Progenitor cell of endocrine pancreas (in vitro differentiated cells): ENCODE measurements around the gene EIF3F. TPM values are rescaled to one million over a fixed set of nuclear protein-coding genes. Genes with fewer than 3 reads are reported as not detected.

Experiments
- DNase-seq: peaks from one replicate; pipeline ENCODE4 v3.0.0; 2021; ENCODE audit warnings: low spot score; ENCODE audit not compliant: unreplicated experiment
- H3K27ac Mint-ChIP-seq: 2 replicates; pipeline ENCODE4 v1.8.0; 2021; ENCODE audit warnings: mild to moderate bottlenecking, moderate library complexity, mixed read lengths
- H3K27me3 Mint-ChIP-seq: 2 replicates; pipeline ENCODE4 v1.8.0; 2021; ENCODE audit warnings: mixed read lengths
- H3K36me3 Mint-ChIP-seq: 2 replicates; pipeline ENCODE4 v1.8.0; 2022; ENCODE audit warnings: mixed read lengths; ENCODE audit not compliant: insufficient read depth
- H3K4me1 Mint-ChIP-seq: 2 replicates; pipeline ENCODE4 v1.8.0; 2021; ENCODE audit warnings: low read depth, mixed read lengths
- H3K4me3 Mint-ChIP-seq: 2 replicates; pipeline ENCODE4 v1.8.0; 2021; ENCODE audit warnings: low read depth, mild to moderate bottlenecking, moderate library complexity, mixed read lengths
- H3K9me3 Mint-ChIP-seq: 2 replicates; pipeline ENCODE4 v1.8.0; 2021; ENCODE audit warnings: low read depth, mixed read lengths
- total RNA-seq: library from RNA; stranded (reverse); gene quantifications from 2 replicates; pipeline ENCODE4 v1.2.1, GENCODE V29; 2021
- TF ChIP-seq, protein P1 (sequence below): fragments of 200-600 bp; sonication (generic); IDR thresholded peaks from one replicate; pipeline ENCODE4 v1.5.0; 2021; ENCODE audit warnings: antibody characterized with exemption, mild to moderate bottlenecking; ENCODE audit not compliant: unreplicated experiment

The EIF3F gene
- total RNA-seq, 1 donor from 2014 or later = 300 TPM

DNA sequence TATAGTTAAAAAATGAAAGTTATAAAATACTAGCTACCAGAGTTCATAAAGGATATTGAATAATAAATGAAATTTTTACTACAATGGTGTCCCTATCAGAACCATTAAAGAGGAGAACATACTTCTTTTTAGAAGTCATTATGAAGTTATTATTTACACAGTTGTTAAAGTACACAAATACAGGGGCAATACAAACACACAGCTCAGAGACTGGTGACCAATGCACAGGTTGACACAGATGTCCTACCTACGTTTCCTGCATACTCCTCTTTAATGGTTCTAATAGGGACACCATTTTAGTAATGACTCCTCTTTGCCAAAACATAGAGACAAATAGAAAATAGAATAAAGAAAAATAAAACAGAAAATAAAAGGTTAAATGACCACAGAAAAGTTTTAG is 31.9 kb upstream of the EIF3F start:
- Mint-ChIP-seq H3K27me3 (no peaks in the 10 kb centered on the region), H3K27ac (no peak overlapping the region), H3K9me3 (no peaks in the 10 kb centered on the region)

DNA sequence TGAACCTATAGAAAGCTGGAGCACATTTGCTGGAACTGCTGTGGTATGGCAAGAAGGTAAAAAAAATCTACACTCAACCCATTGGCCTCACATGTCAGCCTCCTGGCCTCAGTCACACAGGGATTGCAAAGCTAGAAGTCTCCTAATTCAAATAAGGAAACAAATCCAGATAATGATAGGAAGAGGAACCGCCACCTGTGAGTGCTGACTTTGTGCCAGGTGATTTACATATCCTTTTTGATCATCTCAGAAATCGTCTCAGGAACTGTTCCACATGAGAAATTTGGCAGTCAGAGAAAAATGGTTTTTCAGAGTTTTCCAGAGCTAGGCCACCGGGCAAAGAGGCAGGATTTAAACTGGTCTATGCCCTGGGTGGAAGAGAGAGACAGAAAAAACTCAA is 22.9 kb upstream of the EIF3F start:
- DNase-seq = no peak
- H3K4me1 Mint-ChIP-seq = no peaks in the 10 kb centered on the region
- H3K9me3 Mint-ChIP-seq = no peaks in the 10 kb centered on the region
- no peak overlapping the region for H3K27ac Mint-ChIP-seq
- no peaks in the 10 kb centered on the region for H3K27me3 Mint-ChIP-seq
- no peaks in the 10 kb centered on the region for H3K36me3 Mint-ChIP-seq
- H3K4me3 Mint-ChIP-seq = no peak overlapping the region
- TF ChIP-seq, protein P1, sequence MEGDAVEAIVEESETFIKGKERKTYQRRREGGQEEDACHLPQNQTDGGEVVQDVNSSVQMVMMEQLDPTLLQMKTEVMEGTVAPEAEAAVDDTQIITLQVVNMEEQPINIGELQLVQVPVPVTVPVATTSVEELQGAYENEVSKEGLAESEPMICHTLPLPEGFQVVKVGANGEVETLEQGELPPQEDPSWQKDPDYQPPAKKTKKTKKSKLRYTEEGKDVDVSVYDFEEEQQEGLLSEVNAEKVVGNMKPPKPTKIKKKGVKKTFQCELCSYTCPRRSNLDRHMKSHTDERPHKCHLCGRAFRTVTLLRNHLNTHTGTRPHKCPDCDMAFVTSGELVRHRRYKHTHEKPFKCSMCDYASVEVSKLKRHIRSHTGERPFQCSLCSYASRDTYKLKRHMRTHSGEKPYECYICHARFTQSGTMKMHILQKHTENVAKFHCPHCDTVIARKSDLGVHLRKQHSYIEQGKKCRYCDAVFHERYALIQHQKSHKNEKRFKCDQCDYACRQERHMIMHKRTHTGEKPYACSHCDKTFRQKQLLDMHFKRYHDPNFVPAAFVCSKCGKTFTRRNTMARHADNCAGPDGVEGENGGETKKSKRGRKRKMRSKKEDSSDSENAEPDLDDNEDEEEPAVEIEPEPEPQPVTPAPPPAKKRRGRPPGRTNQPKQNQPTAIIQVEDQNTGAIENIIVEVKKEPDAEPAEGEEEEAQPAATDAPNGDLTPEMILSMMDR = no peak

More for the DNA sequence above, 31.9 kb upstream of the EIF3F start:
- TF ChIP-seq, protein P1 = no peak
- no peak for DNase-seq
- Mint-ChIP-seq H3K4me1 (no peaks in the 10 kb centered on the region), H3K36me3 (no peaks in the 10 kb centered on the region), H3K4me3 (no peak overlapping the region)

DNA sequence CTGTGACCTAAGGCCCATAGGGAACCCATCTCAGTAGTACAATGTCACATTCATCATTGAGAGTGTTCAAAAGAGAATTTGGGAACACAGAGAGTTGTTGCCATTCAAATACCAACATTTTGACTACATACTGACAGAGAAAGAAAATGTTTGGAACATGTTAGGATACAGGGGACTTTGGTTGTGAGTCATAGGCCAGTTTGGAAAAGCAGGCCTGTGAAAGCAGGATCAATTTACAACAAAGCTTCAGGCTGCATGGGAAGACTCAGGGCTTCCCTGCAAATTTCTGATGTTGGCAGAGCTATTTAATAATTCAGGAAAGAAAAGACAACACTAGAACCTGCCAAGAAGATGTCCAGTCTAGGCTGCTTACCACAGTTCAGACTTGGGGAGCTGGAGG is 22.3 kb upstream of the EIF3F start:
- H3K27me3 Mint-ChIP-seq = no peaks in the 10 kb centered on the region
- TF ChIP-seq, protein P1 = no peak
- no peak for DNase-seq
- H3K27ac Mint-ChIP-seq = no peak overlapping the region
- no peaks in the 10 kb centered on the region for H3K9me3 Mint-ChIP-seq
- no peak overlapping the region for H3K4me3 Mint-ChIP-seq
- no peaks in the 10 kb centered on the region for H3K4me1 Mint-ChIP-seq
- H3K36me3 Mint-ChIP-seq = no peaks in the 10 kb centered on the region

DNA sequence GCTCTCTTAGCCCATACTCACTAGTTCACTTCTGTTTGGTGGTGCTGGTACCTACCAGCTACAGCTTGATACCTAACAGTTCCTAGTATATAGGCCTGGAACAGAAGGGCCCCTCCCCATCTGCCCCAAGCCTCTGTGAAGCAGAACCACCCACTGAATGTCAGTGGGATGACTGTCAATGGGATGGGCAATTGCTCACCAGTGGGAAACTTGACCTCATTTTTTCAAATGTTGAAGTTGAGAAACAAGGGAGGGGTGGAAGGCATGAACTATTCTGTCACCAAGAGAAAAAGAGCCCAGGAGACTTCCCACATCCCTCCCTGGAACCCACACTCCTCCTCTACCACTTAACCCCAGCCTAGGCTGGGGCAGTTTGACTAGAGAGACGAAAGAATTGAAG is 21.8 kb upstream of the EIF3F start, which contains the start of gene NLRP10:
Gene NLRP10 (minus strand): TSS at position 62 of the 400 bp plus-strand sequence. CDS start 1,952 bp downstream, outside the sequence.
- Mint-ChIP-seq H3K27me3 (no peaks in the 10 kb centered on the region), H3K4me3 (no peak within 1 kb of the TSS), H3K27ac (no peak within 1 kb of the TSS), H3K36me3 (no peaks in the 10 kb centered on the region), H3K9me3 (no peaks in the 10 kb centered on the region), H3K4me1 (no peaks in the 10 kb centered on the region)
- TF ChIP-seq, protein P1 = no peak
- DNase-seq = no peak

DNA sequence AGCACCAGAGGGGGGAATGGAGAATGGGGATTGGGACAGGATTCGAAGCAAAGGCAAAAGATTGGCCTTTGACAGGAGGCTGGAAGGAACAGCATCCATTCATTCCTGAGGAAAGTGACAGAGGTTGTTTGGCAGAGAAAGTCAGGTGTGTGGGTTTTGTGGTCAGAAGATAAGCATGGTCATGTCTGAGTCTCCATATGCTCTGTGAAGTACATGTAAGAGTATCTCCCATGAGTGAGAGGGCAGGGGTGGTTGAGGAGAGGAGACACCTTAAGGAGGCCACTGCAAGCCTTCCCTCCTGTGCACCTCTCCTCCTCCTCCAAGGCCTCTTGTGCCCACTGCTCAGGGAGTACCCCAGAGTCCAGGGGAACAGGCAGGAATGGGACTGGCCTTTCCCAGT is 20.0 kb upstream of the EIF3F start:
- Mint-ChIP-seq H3K27ac (no peak overlapping the region), H3K4me3 (no peak overlapping the region), H3K9me3 (no peaks in the 10 kb centered on the region), H3K27me3 (no peaks in the 10 kb centered on the region), H3K36me3 (no peaks in the 10 kb centered on the region), H3K4me1 (no peaks in the 10 kb centered on the region)
- DNase-seq = no peak
- TF ChIP-seq, protein P1 = no peak
